Inferior parietal cortex (tissue), 1 donor: Measurements from ENCODE around the gene INSL3.

Experiments used
- DNase-seq: peaks from one replicate; pipeline ENCODE4 v3.0.0-alpha.2; 2016; ENCODE audit errors: extremely low spot score

INSL3 gene, protein sequence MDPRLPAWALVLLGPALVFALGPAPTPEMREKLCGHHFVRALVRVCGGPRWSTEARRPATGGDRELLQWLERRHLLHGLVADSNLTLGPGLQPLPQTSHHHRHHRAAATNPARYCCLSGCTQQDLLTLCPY

DNA sequence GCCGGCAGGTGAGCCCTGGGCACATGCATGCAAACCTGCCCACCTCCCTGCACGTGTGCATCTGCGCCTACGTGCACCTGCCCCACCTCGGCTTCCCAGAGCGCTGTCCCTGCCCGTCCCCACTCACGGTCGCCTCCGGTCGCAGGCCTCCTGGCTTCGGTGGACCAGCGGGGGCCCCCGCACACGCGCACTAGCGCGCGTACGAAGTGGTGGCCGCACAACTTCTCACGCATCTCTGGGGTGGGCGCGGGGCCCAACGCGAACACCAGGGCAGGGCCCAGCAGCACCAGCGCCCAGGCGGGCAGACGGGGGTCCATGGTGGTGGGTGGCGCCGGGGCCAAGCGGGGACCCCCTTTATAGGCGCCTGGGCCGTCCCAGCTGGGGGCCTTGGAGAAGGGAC, at the start of gene INSL3:
TSS of gene INSL3 (minus strand) at position 330 of the 400 bp plus-strand sequence. CDS start at position 317, 13 bp downstream.
- DNase-seq: no peak

DNA sequence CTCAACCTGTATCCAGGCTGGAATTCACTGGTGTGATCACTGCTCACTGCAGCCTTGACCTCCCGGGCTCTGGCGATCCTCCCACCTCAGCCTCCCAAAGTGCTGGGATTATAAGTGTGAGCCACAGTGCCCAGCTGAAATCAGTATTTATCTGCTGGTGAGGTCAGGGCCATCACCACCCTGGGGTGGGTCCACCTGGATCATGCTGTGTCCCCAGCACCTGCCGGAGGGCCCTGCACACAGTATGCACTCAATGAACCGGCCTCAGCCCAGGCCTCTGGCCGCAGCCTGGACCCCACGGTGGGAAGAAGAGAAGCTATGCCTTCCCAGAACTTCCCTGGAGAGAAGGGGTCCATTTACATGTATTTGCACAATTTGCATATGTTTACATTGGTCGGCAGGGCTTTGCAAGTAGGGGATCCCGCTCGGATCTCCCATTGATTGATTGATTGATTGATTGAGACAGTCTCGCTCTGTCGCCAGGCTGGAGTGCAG, 47.8 kb upstream of the INSL3 start:
- DNase-seq: no peak

DNA sequence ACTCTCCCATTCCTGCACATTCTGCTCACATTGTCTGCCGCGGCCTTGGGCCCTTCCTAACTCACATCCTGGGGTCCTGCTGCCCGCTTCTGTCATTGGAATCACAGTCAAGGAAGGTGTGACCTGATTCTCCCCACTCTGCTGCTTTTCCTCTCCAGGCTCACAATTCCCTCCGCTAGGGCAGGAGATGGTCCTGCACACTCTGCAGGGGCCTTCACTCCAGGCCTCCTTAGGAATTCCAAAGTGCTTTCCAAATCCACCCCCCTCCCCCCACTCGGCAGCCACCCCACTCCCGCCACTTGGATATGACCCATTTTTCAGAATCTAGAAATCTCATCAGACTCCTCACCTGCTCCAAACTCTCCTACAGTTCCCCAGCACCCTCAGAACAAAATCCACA, 47.4 kb upstream of the INSL3 start:
- DNase-seq: no peak

DNA sequence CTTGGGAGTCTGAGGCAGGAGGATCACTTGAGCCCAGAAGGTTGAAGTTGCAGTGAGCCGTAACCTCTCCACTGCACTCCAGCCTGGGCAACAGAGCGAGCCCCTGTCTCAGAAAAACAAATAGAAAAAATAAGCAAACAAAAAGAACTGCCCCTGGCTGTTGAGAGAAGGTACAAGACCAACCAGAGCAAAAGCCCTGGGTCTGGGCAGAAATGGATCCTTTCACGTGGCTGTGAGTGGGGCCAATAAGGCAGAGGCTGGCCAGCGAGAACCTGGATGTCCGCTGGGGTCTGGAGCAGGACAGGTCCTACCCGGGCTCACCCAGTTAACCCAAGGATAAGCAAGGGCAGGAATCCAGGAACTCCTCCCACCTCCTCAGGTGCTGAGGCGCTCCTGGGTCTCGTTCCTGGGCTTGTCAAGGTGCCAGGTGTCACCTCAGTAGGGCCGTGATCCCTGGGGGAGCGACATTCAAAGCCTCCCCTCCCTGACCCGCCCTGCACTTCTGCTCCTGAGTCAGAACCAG, 45.7 kb upstream of the INSL3 start:
- no peak for DNase-seq

DNA sequence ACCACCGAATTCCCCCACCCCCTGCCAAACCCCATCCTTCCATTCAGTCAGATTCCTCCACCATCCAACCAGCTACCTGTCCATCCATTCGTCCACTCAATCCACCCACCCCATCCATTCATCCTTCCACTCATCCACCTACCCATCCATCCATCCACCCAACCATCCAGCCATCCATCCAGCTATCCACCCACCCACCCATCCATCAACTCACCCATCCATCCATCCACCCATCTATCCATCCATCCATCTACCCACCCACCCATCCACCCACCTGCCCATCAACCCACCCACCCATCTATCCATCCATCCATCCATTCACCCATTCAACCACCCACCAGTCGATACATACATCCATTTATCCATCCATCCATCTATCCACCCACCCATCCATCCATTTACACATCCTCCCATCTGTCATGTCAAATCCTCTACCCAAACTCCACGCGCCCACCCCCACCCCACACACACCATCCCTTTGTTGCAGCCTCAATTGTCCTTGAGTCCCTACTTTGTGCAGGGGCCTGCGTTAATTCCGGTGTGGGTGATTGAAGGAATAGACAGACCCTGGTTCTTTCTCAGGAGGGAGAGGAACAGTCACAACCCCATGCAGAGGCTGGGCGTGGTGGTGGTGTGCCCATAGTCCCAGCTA, 45.1 kb upstream of the INSL3 start:
- no peak for DNase-seq

DNA sequence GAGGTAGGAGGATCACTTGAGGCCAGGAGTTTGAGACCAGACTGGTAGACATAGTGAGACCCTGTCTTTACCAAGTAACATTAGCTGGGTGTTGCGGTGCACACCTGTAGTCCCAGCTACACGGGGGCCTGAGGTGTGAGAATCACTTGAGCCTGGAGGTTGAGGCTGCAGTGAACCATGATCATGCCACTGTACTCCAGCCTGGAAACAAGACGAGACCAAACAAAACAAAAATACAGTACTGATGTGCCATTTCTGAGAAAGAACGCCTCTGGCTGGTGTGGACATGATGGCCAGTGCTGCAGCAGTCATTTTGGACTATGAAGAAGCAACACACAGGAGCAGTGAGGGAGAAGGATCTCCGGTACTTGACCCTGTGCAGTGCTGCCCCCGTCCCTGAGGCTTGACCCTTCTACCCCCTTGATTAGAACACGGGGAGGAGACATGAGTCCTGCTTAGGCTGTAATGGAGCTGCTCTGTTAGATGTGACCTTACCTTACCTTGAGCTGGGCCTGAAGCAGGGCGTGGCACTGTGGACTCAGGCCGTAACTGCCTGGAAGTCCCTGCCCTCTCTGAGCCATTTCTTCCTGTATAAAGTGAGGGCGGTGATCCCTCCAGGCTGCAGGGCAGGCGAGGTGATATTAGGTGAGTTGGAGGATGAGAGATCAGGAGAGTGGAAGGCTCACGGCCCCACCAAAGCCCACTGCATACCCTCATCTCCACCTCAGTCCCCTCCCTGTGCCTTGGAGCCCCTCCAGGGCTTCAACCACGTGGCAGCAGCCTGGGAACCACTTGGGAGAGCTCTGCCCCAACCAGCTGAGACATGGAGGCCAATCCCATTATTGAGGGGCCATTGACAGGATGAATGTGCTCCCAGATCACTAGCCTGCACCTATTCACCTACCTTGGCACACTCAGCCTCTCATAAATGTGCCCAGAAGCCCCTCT, 44.3 kb upstream of the INSL3 start:
- no peak for DNase-seq

DNA sequence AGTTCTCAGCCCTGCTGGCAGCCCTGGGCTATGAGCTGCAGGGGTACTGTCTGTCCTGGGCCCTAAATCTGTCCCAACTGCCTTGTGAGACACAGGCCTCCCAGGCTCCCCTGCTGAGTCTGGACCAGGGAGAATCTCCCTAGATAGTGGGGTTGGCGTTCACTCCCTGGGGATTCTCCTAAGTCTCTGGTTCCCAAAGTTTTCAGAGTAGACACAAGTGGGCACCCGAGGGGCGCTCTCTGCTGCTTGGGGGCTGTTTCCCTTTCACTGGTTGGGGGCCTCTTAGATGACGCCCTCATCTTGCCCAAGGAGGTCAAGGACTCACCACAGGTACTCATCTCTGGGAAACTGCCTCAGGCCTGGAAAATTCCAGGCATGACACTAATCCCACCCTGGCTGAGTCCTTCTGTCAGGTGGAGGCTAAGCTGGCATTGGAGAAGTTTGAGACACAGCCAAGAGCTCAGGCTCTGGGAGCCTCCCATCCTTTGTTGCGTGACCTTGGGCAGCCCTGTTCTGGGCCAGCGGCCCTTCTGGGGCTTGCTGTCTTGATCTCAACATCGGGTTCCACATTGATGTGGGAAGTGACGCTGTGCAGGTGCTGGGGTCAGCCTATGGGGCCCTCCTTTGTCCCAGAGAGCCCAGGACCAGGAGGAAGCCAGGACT, 42.3 kb upstream of the INSL3 start:
- DNase-seq: no peak

DNA sequence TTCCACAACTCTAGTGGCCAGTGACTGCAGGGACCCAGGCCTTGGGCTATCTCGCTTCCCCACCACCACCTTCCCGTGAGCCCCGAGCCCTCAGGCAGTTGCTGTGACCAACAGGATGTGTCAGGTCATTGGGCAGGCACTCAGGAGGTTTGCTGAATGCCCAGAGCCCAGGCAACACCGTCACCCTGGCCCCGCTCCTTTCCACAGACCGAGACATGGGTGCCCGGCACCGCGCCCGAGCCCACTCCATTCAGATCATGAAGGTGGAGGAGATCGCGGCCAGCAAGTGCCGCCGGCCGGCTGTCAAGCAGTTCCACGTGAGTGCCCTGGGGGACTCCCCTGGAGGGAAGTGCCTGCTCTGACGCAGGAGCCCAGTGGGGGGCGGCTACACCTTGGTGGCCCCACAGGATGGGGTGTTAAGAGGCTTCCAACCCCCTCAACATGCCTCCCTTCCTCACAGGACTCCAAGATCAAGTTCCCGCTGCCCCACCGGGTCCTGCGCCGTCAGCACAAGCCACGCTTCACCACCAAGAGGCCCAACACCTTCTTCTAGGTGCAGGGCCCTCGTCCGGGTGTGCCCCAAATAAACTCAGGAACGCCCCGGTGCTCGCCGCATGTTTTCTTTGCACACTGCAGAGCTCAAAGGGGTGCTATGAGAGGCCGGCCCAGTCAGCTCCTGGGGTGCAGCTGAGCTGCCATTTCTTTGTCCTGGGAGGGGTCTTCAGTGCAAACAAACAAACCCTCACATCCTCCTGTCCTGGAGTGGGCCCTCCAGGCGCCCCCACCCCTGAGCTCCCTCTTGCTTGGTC, 41.6 kb upstream of the INSL3 start:
- no peak for DNase-seq

DNA sequence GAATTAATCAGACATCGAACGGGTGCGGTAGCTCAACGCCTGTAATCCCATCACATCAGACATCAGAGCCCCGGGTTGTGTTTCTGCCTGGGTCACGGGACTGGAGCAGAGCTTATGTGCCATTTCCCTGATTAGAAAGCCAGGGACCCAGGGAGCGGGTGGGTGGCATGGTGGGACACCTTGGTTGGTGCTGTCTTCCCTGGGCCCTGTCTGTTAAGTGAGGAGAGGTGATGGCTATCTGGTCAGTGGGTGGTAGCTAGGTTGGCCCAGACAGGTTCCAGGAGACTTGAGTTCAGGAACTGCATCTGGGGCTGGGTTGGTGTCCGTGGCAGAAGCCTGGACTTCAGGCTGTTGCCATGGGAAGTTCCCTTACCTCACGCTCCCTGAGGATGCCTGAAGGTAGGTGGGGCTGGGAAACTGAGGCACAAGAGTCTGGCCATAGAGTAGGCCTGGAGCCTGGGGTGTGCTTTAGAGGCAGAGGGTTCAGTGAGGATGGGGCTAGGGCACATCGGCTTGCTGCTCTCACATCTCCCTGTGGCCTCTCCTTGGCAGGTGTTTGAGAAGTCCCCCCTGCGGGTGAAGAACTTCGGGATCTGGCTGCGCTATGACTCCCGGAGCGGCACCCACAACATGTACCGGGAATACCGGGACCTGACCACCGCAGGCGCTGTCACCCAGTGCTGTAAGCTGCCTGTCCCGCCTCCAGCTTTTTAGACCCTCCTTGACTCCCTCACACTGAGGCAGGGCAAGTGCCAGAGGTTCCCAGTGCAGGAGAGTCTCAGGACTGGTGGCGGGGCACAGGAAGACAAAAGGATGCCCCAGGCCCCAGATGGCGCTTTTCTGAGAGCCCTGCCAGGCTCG, 40.5 kb upstream of the INSL3 start:
- DNase-seq: no peak

DNA sequence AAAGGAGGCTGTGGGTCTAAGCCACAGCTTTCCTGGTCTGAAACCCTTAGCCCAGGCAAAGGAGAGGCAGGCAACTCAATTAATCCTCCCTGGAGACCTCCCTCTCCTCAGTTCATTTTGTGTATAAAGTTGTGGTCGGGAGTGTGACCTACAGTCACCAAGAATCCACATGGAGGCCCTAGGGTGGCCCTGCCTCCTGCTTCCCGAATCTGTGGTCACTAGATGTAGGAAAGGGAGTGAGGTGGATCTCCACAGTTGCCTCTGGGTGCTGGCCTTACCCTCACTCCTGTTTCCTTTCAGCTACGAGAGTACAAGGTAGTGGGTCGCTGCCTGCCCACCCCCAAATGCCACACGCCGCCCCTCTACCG, 39.7 kb upstream of the INSL3 start:
- no peak for DNase-seq

DNA sequence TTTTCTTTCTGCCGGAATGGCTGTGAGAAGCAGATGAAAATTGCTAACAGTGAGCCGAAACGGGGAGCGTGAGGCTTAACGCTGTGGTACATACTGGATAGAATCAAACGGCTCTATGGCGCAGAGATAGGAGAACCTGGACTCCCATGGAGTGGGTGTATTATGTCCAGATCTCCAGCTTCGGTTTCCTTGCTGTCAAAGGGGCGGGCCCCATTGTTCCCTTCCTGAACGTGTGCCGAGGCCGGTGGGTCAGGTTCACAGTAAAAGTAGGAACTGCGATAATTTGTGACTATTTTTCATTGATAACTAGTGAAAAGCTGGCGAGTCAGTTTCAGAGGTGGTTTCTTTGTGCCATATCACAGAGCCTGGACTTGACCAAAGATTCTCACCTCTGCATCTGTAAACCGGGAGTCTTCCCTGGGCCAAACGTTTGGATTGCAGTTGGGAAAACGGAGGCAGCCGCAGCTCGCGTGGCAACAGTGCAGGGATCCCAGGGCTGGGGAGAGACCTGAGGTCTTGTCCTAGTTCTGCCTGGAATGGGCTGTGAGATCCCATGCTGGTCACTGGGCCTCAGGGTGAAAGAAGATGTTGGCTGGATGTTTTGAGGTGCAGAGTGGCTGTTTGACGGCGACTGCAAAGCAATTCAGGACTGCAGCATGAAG, 39.1 kb upstream of the INSL3 start:
- DNase-seq: no peak

DNA sequence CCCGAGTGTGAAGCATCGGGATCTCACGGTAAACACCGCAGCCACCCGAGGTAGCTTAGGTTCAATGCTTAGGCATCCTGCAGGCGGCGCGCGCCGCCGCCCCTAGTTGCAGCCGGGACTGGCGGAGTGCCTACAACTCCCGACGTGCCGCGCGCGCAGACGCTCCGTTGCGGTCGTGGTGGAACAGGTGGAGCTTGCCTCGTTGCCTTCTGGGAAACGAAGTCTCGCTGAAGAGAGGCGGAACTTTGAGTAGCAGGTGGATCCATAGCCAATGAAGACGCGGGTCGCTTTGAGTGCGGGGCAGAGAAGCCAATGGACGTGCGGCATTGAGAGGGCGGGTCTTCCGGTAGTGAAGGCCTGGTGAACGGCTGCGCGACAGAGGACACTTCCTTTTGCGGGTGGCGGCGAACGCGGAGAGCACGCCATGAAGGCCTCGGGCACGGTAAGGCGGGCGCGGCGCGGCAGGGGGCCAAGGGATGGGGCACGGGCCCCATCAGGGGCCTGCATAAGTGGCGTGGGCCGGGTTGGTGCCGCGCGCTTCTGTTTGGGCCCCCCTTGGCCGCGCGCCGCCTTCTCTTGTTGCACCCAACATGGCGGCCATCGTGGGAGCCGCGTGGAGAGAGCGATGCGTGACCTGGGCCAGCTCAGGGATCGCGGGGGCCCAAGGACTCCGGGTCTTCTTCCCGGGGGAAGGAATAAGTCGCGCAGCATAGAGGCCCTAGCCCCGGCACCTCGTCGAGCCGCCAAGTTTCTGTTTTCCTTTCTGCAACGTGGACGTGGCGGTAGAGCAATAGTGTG, 38.4 kb upstream of the INSL3 start, which contains the start of gene RPL18A:
TSS of gene RPL18A (plus strand) at position 378 of the 798 bp plus-strand sequence. CDS start at position 425, 47 bp downstream.
- DNase-seq: peak; percentile 99

DNA sequence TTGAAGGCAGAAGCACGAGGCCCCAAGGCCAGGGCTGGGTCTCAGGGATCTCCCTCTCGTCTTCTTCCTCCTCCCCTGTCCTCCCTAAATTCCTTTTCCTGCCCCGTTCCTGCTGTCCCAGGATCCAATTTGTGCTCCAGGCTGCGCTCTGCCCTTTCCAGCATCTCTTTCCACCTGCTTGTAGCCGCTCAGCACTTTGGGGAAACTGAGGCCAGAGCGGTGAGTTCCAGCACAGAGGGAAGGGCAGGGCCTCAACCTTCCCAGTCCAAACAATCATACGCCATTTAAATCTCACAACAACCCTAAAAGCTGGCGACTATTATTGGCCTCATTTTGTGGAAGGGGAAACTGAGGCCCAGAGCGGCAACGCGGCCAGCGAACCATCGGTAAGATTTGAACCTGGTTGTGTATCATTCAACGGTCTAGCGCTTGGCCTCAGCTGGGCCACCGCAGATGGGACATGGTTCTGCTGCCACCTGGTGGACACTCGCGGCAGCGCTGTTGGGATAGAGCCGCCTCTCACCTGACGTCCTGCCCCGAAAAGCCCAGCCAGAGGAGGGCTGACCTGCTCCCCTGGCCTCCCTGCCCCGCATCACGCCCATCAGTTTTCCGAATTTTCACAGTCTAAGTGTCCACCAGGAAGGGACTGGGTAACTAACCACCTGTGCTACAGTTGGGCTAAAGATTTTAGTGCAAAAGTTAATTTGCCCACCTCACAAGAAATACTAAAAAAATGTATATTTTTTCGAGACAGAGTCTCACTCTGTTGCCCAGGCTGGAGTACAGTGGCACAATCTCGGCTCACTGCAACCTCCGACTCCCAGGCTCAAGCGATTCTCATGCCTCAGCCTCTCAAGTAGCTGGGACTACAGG, 34.2 kb upstream of the INSL3 start:
- peak; percentile 85 for DNase-seq

DNA sequence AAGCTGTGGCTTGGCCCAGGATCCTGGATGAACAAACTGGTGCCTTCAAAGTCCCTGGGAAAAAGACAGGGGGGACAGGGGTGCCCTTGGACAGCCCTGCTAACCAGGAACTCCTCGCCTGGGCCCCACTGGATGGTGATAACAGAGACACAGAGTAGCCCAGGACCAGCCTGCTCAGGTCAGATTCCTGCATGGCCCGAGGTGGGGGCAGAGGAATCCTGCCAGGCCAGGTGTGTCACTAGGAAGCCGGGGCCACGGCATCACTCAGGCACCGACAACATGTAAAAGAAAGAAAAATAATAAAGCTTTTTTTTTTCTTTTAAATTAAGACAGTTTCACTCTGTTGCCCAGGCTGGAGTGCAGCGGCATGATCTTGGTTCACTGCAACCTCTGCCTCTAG, 32.7 kb upstream of the INSL3 start:
- DNase-seq: no peak

DNA sequence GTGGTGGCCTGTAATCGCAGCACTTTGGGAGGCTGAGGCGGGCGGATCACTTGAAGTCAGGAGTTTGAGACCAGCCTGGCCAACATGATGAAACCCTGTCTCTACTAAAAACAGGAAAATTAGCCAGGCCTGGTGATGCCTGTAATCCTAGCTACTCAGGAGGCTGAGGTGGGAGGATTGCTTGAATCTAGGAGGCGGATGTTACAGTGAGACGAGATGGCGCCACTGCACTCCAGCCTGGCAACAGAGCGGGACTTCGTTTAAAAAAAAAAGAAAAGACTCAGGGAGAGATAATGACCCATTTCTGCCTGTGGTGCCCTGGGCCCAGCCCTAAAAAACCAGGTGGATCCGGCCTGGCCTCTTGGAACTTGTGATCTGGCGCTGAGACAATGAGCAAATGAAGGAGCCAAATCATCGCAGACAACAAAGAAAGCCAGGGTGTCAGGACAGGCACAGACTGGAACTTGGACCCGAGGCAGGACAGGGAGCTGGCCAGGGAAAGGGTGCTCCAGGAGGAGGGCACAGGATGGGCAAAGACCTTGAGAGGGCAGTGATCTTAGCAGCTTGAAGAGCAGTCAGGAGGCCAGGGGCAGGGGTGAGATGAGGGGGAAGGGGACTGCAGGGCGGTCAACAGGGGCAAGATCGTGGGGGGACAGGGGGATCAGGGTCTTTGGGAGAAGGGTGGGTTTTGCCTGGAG, 27.4 kb upstream of the INSL3 start:
- no peak for DNase-seq

DNA sequence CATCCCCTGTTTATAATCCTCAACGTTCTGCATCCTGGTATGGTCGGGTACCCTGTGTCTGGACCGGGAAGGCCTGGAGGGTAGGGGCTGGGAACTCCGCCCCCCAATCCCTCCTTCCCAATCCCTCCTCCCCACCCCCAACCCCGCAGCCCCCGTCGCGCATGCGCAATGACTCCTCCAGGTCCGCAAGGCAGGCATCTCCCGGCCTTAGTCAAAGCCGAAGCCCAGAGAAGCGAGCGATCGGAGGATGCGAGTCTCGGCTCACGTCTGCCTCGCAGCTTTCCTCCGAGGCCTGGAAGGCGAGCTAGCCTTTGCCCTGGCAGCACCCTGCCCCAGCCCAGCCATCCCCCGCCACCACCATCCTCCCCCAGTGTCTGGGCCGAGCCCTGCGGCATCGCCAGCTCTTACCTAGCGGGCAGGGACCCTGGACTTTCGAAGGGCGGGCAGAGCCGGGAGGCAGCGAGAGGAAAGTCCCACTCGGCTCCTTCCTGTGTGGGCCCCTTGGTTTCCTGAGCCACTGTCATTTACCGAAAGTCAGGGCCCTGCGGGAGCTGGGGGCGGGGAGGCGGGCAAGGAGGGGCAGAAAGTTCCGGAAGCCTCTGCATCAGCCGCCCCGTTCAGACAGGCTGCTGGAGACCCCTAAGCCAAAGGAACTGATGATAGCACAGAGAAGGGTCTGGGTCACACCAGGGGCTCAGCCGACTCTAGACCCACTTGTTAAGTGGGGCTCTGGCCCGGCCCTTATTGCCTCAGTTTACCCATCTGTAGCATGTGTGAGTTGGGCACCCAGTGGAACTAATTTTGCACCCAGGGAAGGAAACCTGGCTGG, 26.4 kb upstream of the INSL3 start, which contains the start of gene JAK3:
TSS of gene JAK3 (minus strand) at position 445 of the 829 bp plus-strand sequence. CDS start 3,565 bp downstream, outside the sequence.
- DNase-seq: no peak
